Bronchial epithelial cell (primary cell): ENCODE measurements around the gene CD164L2. TPM values are rescaled to one million over a fixed set of nuclear protein-coding genes. Genes with fewer than 3 reads are reported as not detected.
"Not testable (repeated sequence)": the region's sequence is repeated elsewhere in the genome, so short reads cannot be mapped to it uniquely, and the experiment has no call there.

Experiments
- DNase-seq: peaks from one replicate; pipeline ENCODE4 v3.0.0-alpha.2; 2010; ENCODE audit warnings: low read depth
- FAIRE-seq: peaks from 2 replicates; lab custom pipeline; 2011; peaks lifted over from hg19 to GRCh38; lab: Jason Lieb, UNC
- H3K27me3 ChIP-seq: 2 replicates; pipeline ENCODE4 v1.5.1; 2011; ENCODE audit warnings: low read length; ENCODE audit not compliant: control insufficient read depth, insufficient read depth
- H3K36me3 ChIP-seq: 2 replicates; pipeline ENCODE4 v1.5.1; 2011; ENCODE audit warnings: low read length; ENCODE audit not compliant: control insufficient read depth, insufficient read depth
- H3K4me3 ChIP-seq: 2 replicates; pipeline ENCODE4 v1.5.1; 2011; ENCODE audit warnings: mild to moderate bottlenecking, low read depth, low read length, control low read depth
- CTCF ChIP-seq: IDR thresholded peaks from 2 replicates; pipeline ENCODE4 v1.5.1; 2011; ENCODE audit warnings: mild to moderate bottlenecking, moderate library complexity, low read length, control low read depth, inconsistent platforms; ENCODE audit not compliant: insufficient read depth, severe bottlenecking
- total RNA-seq: library from RNA; depleted of rRNA; stranded (reverse); fragments of >200 nt; gene quantifications from 2 replicates; pipeline ENCODE4 v1.2.1, GENCODE V29; 2014

The CD164L2 gene
- 1.1 and 2.9 TPM in 2 replicates for total RNA-seq

- TF ChIP-seq CTCF = no peak
- H3K36me3 ChIP-seq = no peaks in the 10 kb centered on the region
- no peak for FAIRE-seq
- peak within 1 kb of the TSS; percentile 42 for H3K4me3 ChIP-seq
- no peak for DNase-seq
- H3K27me3 ChIP-seq = no peaks in the 10 kb centered on the region
These were observed at the start of gene CD164L2 for GRCh38 chr1:27383039-27383605. CD164L2 (minus strand) TSS chr1:27383333; CDS start chr1:27383239, 94 bp downstream.

- not testable (repeated sequence) for H3K27me3 ChIP-seq, DNase-seq, FAIRE-seq, H3K4me3 ChIP-seq, H3K36me3 ChIP-seq
These were observed 49.6 kb upstream of the CD164L2 start for GRCh38 chr1:27432725-27433124.

GRCh38 chr1:27431601-27431940, 48.4 kb upstream of the CD164L2 start:
- H3K36me3 ChIP-seq = peaks cover 15% of the 10 kb centered on the region
- no peak for DNase-seq
- FAIRE-seq = no peak
- H3K27me3 ChIP-seq = no peaks in the 10 kb centered on the region
- no peak for TF ChIP-seq CTCF
- H3K4me3 ChIP-seq = no peak overlapping the region

GRCh38 chr1:27430903-27431600, 47.9 kb upstream of the CD164L2 start:
- Histone ChIP-seq H3K4me3 (no peak overlapping the region), H3K36me3 (peaks cover 15% of the 10 kb centered on the region), H3K27me3 (no peaks in the 10 kb centered on the region)
- DNase-seq (no peak), FAIRE-seq (no peak)
- no peak for TF ChIP-seq CTCF

- H3K4me3 ChIP-seq = no peak overlapping the region
- TF ChIP-seq CTCF = no peak
- no peak for FAIRE-seq
- H3K36me3 ChIP-seq = peaks cover 17% of the 10 kb centered on the region
- no peak for DNase-seq
- no peaks in the 10 kb centered on the region for H3K27me3 ChIP-seq
These were observed 45.9 kb upstream of the CD164L2 start for GRCh38 chr1:27429029-27429425.

GRCh38 chr1:27428316-27429028, 45.3 kb upstream of the CD164L2 start:
- no peak for TF ChIP-seq CTCF
- Histone ChIP-seq H3K36me3 (peaks cover 17% of the 10 kb centered on the region), H3K4me3 (no peak overlapping the region), H3K27me3 (no peaks in the 10 kb centered on the region)
- no peak for FAIRE-seq
- no peak for DNase-seq
